H1 (cell line): Measurements from ENCODE around the gene CTLA4. TPM values are rescaled to one million over a fixed set of nuclear protein-coding genes. Genes with fewer than 3 reads are reported as not detected.

ENCODE experiments used
- CTCF ChIA-PET: fragments of 300-600 bp; sonication (Branson Sonifier 250); formaldehyde crosslinking; loops from one replicate; lab custom pipeline; 2021; ENCODE audit not compliant: partially characterized antibody; lab: Charles Lee
- POLR2A ChIA-PET: fragments of 300-600 bp; sonication (Branson Sonifier 250); formaldehyde crosslinking; loops from one replicate; lab custom pipeline; 2021; ENCODE audit warnings: inconsistent platforms; ENCODE audit not compliant: partially characterized antibody; lab: Charles Lee
- DNase-seq, 2 experiments: peaks; one replicate each; pipeline versions ENCODE4 v3.0.0 to v3.0.0-alpha.2; 2010 to 2022; ENCODE audit warnings: low spot score in 2 of 2, low read depth in 1 of 2, mixed read lengths in 1 of 2
- FAIRE-seq: peaks from 2 replicates; lab custom pipeline; 2011; peaks lifted over from hg19 to GRCh38; lab: Jason Lieb, UNC
- H2AFZ ChIP-seq: 2 replicates; pipeline ENCODE4 v1.8.1; 2012; ENCODE audit warnings: low read length, inconsistent platforms
- H2AK5ac ChIP-seq: 2 replicates; pipeline ENCODE4 v1.6.1; 2013; ENCODE audit warnings: low read depth, low read length
- H2BK120ac ChIP-seq: replicated peaks from 2 replicates; pipeline ENCODE3; 2013; ENCODE audit warnings: low read depth, low read length, inconsistent platforms
- H2BK12ac ChIP-seq: 2 replicates; pipeline ENCODE4 v1.6.1; 2013; ENCODE audit warnings: low read depth, low read length
- H2BK15ac ChIP-seq: 2 replicates; pipeline ENCODE4 v1.6.1; 2013; ENCODE audit warnings: low read length
- H2BK20ac ChIP-seq: 2 replicates; pipeline ENCODE4 v1.6.1; 2013; ENCODE audit warnings: low read length
- H2BK5ac ChIP-seq: 2 replicates; pipeline ENCODE4 v1.6.1; 2013; ENCODE audit warnings: low read depth, low read length
- H3K14ac ChIP-seq: 2 replicates; pipeline ENCODE4 v1.6.1; 2013; ENCODE audit warnings: inconsistent platforms; ENCODE audit not compliant: insufficient read length
- H3K18ac ChIP-seq: 2 replicates; pipeline ENCODE4 v1.6.1; 2013; ENCODE audit warnings: low read length; ENCODE audit errors: extremely low read depth
- H3K23ac ChIP-seq: 2 replicates; pipeline ENCODE4 v1.6.1; 2013; ENCODE audit warnings: inconsistent platforms; ENCODE audit not compliant: insufficient read length
- H3K23me2 ChIP-seq: 2 replicates; pipeline ENCODE4 v1.6.1; 2013; ENCODE audit warnings: low read depth, low read length
- H3K27ac ChIP-seq: 2 replicates; pipeline ENCODE4 v1.6.1; 2011; ENCODE audit warnings: low read depth, low read length, inconsistent platforms
- H3K27me3 ChIP-seq, 4 experiments: replicated peaks in 1 of 4; 1 replicate in 1 of 4; 2 replicates in 3 of 4; pipeline versions ENCODE4 v1.6.1 to v1.8.1; 2011 to 2013; ENCODE audit warnings: low read length in 3 of 4, mild to moderate bottlenecking in 3 of 4, inconsistent platforms in 2 of 4, mixed read lengths in 2 of 4, moderate library complexity in 1 of 4; ENCODE audit not compliant: control insufficient read depth in 3 of 4, insufficient read depth in 3 of 4; ENCODE audit errors: extremely low read depth in 1 of 4
- H3K36me3 ChIP-seq, 4 experiments: 2 replicates each; pipeline versions ENCODE4 v1.6.1 to v1.8.1; 2011 to 2013; ENCODE audit warnings: mild to moderate bottlenecking in 4 of 4, low read length in 3 of 4, moderate library complexity in 2 of 4, control low read depth in 1 of 4, inconsistent platforms in 1 of 4; ENCODE audit not compliant: insufficient read depth in 4 of 4, control insufficient read depth in 2 of 4
- H3K4ac ChIP-seq: replicated peaks from 2 replicates; pipeline ENCODE3; 2013; ENCODE audit warnings: low read length, low read depth, mixed read lengths, inconsistent platforms; ENCODE audit not compliant: insufficient read length
- H3K4me1 ChIP-seq, 4 experiments: replicated peaks in 1 of 4; 1 replicate in 1 of 4; 2 replicates in 3 of 4; pipeline versions ENCODE4 v1.6.1 to v1.8.1; 2011 to 2013; ENCODE audit warnings: low read length in 3 of 4, inconsistent platforms in 2 of 4, mixed read lengths in 1 of 4; ENCODE audit not compliant: insufficient read depth in 4 of 4, control insufficient read depth in 3 of 4
- H3K4me2 ChIP-seq, 2 experiments: 2 replicates each; pipeline versions ENCODE4 v1.6.1 to v1.8.1; 2011 to 2013; ENCODE audit warnings: low read depth in 2 of 2, low read length in 2 of 2, control low read depth in 1 of 2, inconsistent platforms in 1 of 2, mild to moderate bottlenecking in 1 of 2; ENCODE audit not compliant: insufficient read depth in 1 of 2
- H3K4me3 ChIP-seq, 4 experiments: fragments of 200-600, 300-600 bp in 1 of 4; sonication (generic), shearing (Covaris generic), sonication (Bioruptor Twin) in 1 of 4; 2 replicates each; pipeline versions ENCODE4 v1.5.1 to v1.8.1; 2011 to 2016; ENCODE audit warnings: low read length in 4 of 4, low read depth in 3 of 4, control low read depth in 2 of 4, inconsistent platforms in 2 of 4, mild to moderate bottlenecking in 2 of 4, mixed read lengths in 1 of 4, moderate library complexity in 1 of 4; ENCODE audit not compliant: insufficient read depth in 2 of 4; ENCODE audit errors: extremely low read depth in 1 of 4
- H3K56ac ChIP-seq: replicated peaks from 2 replicates; pipeline ENCODE3; 2013; ENCODE audit warnings: low read depth, mild to moderate bottlenecking, mixed read lengths, low read length, inconsistent platforms; ENCODE audit not compliant: insufficient read length
- H3K79me1 ChIP-seq: 2 replicates; pipeline ENCODE4 v1.6.1; 2013; ENCODE audit warnings: low read depth, low read length, control low read depth
- H3K79me2 ChIP-seq, 2 experiments: 2 replicates each; pipeline versions ENCODE4 v1.6.1 to v1.8.1; 2012 to 2013; ENCODE audit warnings: low read length in 2 of 2, mild to moderate bottlenecking in 2 of 2, inconsistent platforms in 1 of 2; ENCODE audit not compliant: insufficient read depth in 2 of 2, control insufficient read depth in 1 of 2
- H3K9ac ChIP-seq, 4 experiments: replicated peaks in 1 of 4; 1 replicate in 1 of 4; 2 replicates in 3 of 4; pipeline versions ENCODE4 v1.6.1 to v1.8.1; 2011 to 2013; ENCODE audit warnings: low read depth in 3 of 4, low read length in 3 of 4, control low read depth in 2 of 4, mild to moderate bottlenecking in 2 of 4, moderate library complexity in 2 of 4, inconsistent platforms in 1 of 4; ENCODE audit errors: extremely low read depth in 1 of 4
- H3K9me3 ChIP-seq, 2 experiments: 2 replicates each; pipeline versions ENCODE4 v1.6.1 to v1.8.1; 2012 to 2013; ENCODE audit warnings: mild to moderate bottlenecking in 2 of 2, moderate library complexity in 2 of 2, control low read depth in 1 of 2, inconsistent platforms in 1 of 2, low read depth in 1 of 2, low read length in 1 of 2, mixed read lengths in 1 of 2; ENCODE audit not compliant: insufficient read depth in 2 of 2
- H4K20me1 ChIP-seq, 2 experiments: replicated peaks in 1 of 2; 2 replicates each; pipeline versions ENCODE3 to v1.8.1; 2011 to 2013; ENCODE audit warnings: inconsistent platforms in 2 of 2, low read length in 2 of 2, mild to moderate bottlenecking in 1 of 2; ENCODE audit not compliant: insufficient read depth in 2 of 2, control insufficient read depth in 1 of 2
- H4K5ac ChIP-seq: 2 replicates; pipeline ENCODE4 v1.6.1; 2013; ENCODE audit warnings: low read length, low read depth, mixed read lengths, inconsistent platforms; ENCODE audit not compliant: insufficient read length
- H4K8ac ChIP-seq: 2 replicates; pipeline ENCODE4 v1.8.0; 2013; ENCODE audit warnings: mild to moderate bottlenecking, moderate library complexity, low read length, inconsistent platforms; ENCODE audit not compliant: insufficient read depth; ENCODE audit errors: extremely low read depth
- H4K91ac ChIP-seq: replicated peaks from 2 replicates; pipeline ENCODE3; 2013; ENCODE audit warnings: low read length, mixed read lengths, inconsistent platforms; ENCODE audit not compliant: insufficient read length
- BACH1 ChIP-seq: IDR thresholded peaks from 2 replicates; pipeline ENCODE4 v1.6.1; 2012; ENCODE audit warnings: low read length, improper control_type of control experiment
- WGBS, 2 experiments: shearing (Covaris generic) in 1 of 2; methylation state at CpG; one replicate each; pipeline versions ENCODE4 v1.1.6 to v1.1.7; 2013 to 2015; ENCODE audit warnings: low lambda C conversion rate in 2 of 2, mixed read lengths in 2 of 2, inconsistent platforms in 1 of 2, low coverage in 1 of 2, missing lambda C conversion rate in 1 of 2; ENCODE audit not compliant: insufficient replicate concordance in 2 of 2, insufficient coverage in 1 of 2, insufficient read length in 1 of 2; ENCODE audit errors: extremely low coverage in 1 of 2, missing lambda C conversion rate in 1 of 2; 5-methylcytosine and 5-hydroxymethylcytosine counted together
- polyA plus RNA-seq, 7 experiments: library from polyadenylated mRNA; depleted of rRNA in 3 of 7; stranded (reverse) in 5 of 7; unstranded in 2 of 7; fragments of >200 nt in 5 of 7; fragments of 200-250 nt in 2 of 7; gene quantifications; 1 replicate in 5 of 7; 2 replicates in 1 of 7; 4 replicates in 1 of 7; pipeline versions ENCODE4 v1.2.1 to v1.2.3, GENCODE V29; 2011 to 2013; ENCODE audit warnings: missing spikeins in 2 of 7, mixed read lengths in 2 of 7
- total RNA-seq: library from RNA; stranded (reverse); fragmentation: NEBNext Ultra II Directional; extraction: Animal tissue kit (Norgen Biotek cat#: 25700); gene quantifications from 2 replicates; pipeline ENCODE4 v1.2.1, GENCODE V29; 2021

Gene CTLA4
- total and polyA plus RNA-seq, 2 of the 8 experiments (the other 6 are each of a cell fraction or from before 2014, with no cell fraction given), result not detected

GRCh38 chr2:203873461-203873860 is 5.9 kb downstream of the CTLA4 start:
- CTCF ChIA-PET, result interaction anchor here (1.2 kb wide), 1 partner anchor 16 kb away, joined by 4 read pairs; no protein-coding TSS in a partner anchor
- TF ChIP-seq BACH1, result no peak

More at GRCh38 chr2:203873461-203873860, 5.9 kb downstream of the CTLA4 start:
- no peaks in the 10 kb centered on the region for H3K79me1 ChIP-seq
- no peak overlapping the region for H2BK5ac ChIP-seq
- no peak overlapping the region for H2AK5ac ChIP-seq
- H3K79me2 ChIP-seq, result no peaks in the 10 kb centered on the region
- H3K18ac ChIP-seq, result no peak overlapping the region
- no peak overlapping the region for H4K91ac ChIP-seq
- H2AFZ ChIP-seq, result no peak overlapping the region
- H2BK120ac ChIP-seq, result no peak overlapping the region
- H3K23ac ChIP-seq, result no peak overlapping the region
- no peaks in the 10 kb centered on the region for H3K23me2 ChIP-seq
- no peak for DNase-seq
- H3K14ac ChIP-seq, result no peak overlapping the region
- no peak overlapping the region for H4K8ac ChIP-seq
- no peak overlapping the region for H4K5ac ChIP-seq
- H3K36me3 ChIP-seq, result no peaks in the 10 kb centered on the region
- H2BK15ac ChIP-seq, result no peak overlapping the region
- H3K9ac ChIP-seq, result no peak overlapping the region
- no peak overlapping the region for H2BK20ac ChIP-seq
- H3K27ac ChIP-seq, result no peak overlapping the region
- H3K4ac ChIP-seq, result no peak overlapping the region
- no peaks in the 10 kb centered on the region for H3K9me3 ChIP-seq
- no peak overlapping the region for H3K56ac ChIP-seq
- H3K4me1 ChIP-seq, result no peaks in the 10 kb centered on the region
- no peak for FAIRE-seq
- no peak overlapping the region for H3K4me2 ChIP-seq
- no peaks in the 10 kb centered on the region for H3K27me3 ChIP-seq
- H2BK12ac ChIP-seq, result no peak overlapping the region
- H4K20me1 ChIP-seq, result no peaks in the 10 kb centered on the region
- POLR2A ChIA-PET, result interaction anchor here (0.9 kb wide), 1 partner anchor 73 kb away, joined by 3 read pairs; no protein-coding TSS in a partner anchor
- no peak overlapping the region for H3K4me3 ChIP-seq
- 89% methylated on average over 2 of the region's 2 CpGs; no CpG with 5 or more reads in 1 of the 2 experiments for WGBS, 2 experiments
